Peyer's patch (tissue), 4 donors: Measurements from ENCODE around the gene FARP2. TPM values are rescaled to one million over a fixed set of nuclear protein-coding genes. Genes with fewer than 3 reads are reported as not detected.

Experiments used
- DNase-seq, 3 donors: peaks; one replicate each; pipeline ENCODE4 v3.0.0-alpha.2; 2017 to 2019
- H3K27ac ChIP-seq, 4 donors: fragments of 200-600 bp; sonication (generic); one replicate each; pipeline ENCODE4 v1.5.1; 2016 to 2019
- H3K27me3 ChIP-seq, 2 donors: fragments of 200-600 bp; sonication (generic); one replicate each; pipeline ENCODE4 v1.5.1; 2019
- H3K36me3 ChIP-seq, 3 donors: fragments of 200-600 bp; sonication (generic); one replicate each; pipeline ENCODE4 v1.5.1; 2016 to 2019
- H3K4me1 ChIP-seq, 4 donors: fragments of 200-600 bp; sonication (generic); one replicate each; pipeline ENCODE4 v1.5.1; 2016 to 2019
- H3K4me3 ChIP-seq, 4 donors: fragments of 200-600 bp; sonication (generic); 1 replicate in 3 of 4; 2 replicates in 1 of 4; pipeline ENCODE4 v1.5.1; 2016 to 2019; ENCODE audit warnings: mild to moderate bottlenecking in 1 of 4
- H3K9me3 ChIP-seq, 4 donors: fragments of 200-600 bp; sonication (generic); one replicate each; pipeline ENCODE4 v1.5.1; 2016 to 2019; ENCODE audit warnings: mild to moderate bottlenecking in 1 of 4
- CTCF ChIP-seq, 6 experiments: fragments of 450-650 bp in 4 of 6; fragments of 200-600 bp in 2 of 6; sonication (generic) in 1 of 6; IDR thresholded peaks; one replicate each; pipeline ENCODE4 v1.5.1; 2017 to 2019; ENCODE audit warnings: antibody characterized with exemption in 6 of 6, mild to moderate bottlenecking in 3 of 6, moderate library complexity in 1 of 6
- POLR2A ChIP-seq, 2 donors: fragments of 450-650 bp; IDR thresholded peaks; one replicate each; pipeline ENCODE4 v1.5.1; 2017; ENCODE audit warnings: antibody characterized with exemption in 2 of 2, mild to moderate bottlenecking in 2 of 2, moderate library complexity in 2 of 2
- total RNA-seq, 4 donors: library from RNA; depleted of rRNA; stranded (reverse); fragments of >200 nt; gene quantifications; one replicate each; pipeline ENCODE4 v1.1.0, GENCODE V29; 2016

FARP2 gene
- total RNA-seq, 4 donors from 2014 or later, result 107 to 169 (median 140) TPM

GRCh38 chr2:241469746-241470145, 113.7 kb downstream of the FARP2 start:
- Histone ChIP-seq H3K27ac (no peak overlapping the region), H3K4me1 (no peaks in the 10 kb centered on the region), H3K36me3 (peaks cover 0 to 18% (median 0%) of the 10 kb centered on the region in 3 donors), H3K27me3 (no peaks in the 10 kb centered on the region), H3K9me3 (no peaks in the 10 kb centered on the region), H3K4me3 (no peak overlapping the region)
- TF ChIP-seq POLR2A (IDR thresholded peaks at IDR 0.05) (no peak), CTCF (IDR thresholded peaks at IDR 0.05) (no peak)
- no peak for DNase-seq

GRCh38 chr2:241473399-241473798, 117.3 kb downstream of the FARP2 start:
- Histone ChIP-seq H3K4me3 (no peak overlapping the region), H3K36me3 (peaks cover 0 to 12% (median 0%) of the 10 kb centered on the region in 3 donors), H3K27ac (no peak overlapping the region), H3K9me3 (no peaks in the 10 kb centered on the region), H3K27me3 (no peaks in the 10 kb centered on the region), H3K4me1 (no peaks in the 10 kb centered on the region)
- TF ChIP-seq CTCF (IDR thresholded peaks at IDR 0.05) (no peak), POLR2A (IDR thresholded peaks at IDR 0.05) (no peak)
- no peak for DNase-seq

GRCh38 chr2:241475267-241475666, 119.2 kb downstream of the FARP2 start:
- Histone ChIP-seq H3K36me3 (peaks cover 0 to 17% (median 0%) of the 10 kb centered on the region in 3 donors), H3K4me1 (no peaks in the 10 kb centered on the region), H3K27ac (no peak overlapping the region), H3K9me3 (no peaks in the 10 kb centered on the region), H3K4me3 (no peak overlapping the region), H3K27me3 (no peaks in the 10 kb centered on the region)
- no peak for DNase-seq
- no peak for TF ChIP-seq CTCF (IDR thresholded peaks at IDR 0.05)
- no peak for TF ChIP-seq POLR2A (IDR thresholded peaks at IDR 0.05)

DNA sequence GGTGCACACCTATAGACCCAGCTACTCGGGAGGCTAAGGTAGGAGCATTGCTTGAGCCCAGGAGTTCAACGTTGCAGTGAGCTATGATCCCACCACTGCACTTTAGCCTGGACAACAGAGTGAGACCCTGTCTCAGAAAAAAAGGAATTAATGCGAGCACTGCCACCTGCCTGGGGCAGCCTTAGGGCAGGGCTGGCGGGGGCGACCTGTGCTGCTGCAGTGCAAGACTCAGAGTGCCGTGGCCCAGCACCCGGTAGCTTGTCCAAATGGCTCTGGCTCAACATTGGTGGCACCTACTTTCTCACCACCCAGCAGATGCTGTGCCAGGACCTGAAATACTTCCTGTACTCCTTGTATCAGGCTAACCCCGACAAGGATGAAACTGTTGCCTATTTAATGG, 122.1 kb downstream of the FARP2 start:
- no peak overlapping the region for H3K27ac ChIP-seq
- peaks cover 0 to 17% (median 0%) of the 10 kb centered on the region in 3 donors for H3K36me3 ChIP-seq
- TF ChIP-seq CTCF (IDR thresholded peaks at IDR 0.05) (no peak), POLR2A (IDR thresholded peaks at IDR 0.05) (no peak)
- H3K27me3 ChIP-seq, result no peaks in the 10 kb centered on the region
- H3K4me1 ChIP-seq, result no peaks in the 10 kb centered on the region
- no peak overlapping the region for H3K4me3 ChIP-seq
- no peaks in the 10 kb centered on the region for H3K9me3 ChIP-seq
- DNase-seq, result no peak

DNA sequence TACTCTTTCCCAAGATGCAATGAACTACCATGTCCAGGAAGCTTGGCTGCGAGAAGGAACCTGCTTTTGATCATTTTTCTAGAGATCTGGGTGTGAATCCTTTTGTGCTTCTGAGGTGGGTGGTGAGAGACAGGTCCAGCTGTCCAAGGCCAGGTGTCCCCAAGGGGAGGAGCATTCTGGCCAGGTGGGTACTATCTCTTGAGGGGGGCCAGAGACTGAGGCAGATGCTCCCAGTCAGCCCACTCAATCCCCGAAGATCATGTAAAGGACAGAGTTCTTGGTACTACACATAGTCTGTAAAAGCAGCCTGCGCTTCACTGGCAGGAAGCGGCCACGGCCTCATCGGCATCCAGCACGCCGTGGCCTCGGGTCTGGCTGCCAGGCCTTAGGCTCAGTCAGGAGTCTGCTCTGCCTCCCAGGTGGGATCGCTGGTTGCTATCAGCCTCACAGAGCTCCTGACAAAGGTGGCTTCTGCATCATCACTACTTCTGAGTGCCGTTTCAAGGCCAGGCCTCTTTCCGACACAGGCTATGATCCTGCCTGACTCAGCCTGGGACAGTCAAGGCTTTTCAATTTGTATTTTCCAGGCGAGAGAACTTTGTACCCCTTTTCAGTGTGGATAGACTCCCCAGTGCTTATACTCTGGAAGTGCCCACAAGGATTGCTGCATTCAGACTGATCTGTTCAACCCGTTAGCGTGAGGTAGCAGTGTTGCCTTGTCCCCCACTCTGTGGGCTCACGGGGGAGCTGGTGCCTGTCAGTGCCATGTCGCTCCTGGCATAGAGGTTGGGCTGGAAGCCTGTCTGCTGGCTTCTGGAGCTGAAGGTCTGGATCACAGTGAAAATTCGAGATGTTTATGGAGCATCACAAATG, 123.2 kb downstream of the FARP2 start:
- Histone ChIP-seq H3K9me3 (no peaks in the 10 kb centered on the region), H3K4me3 (no peak overlapping the region), H3K36me3 (peaks cover 0 to 28% (median 0%) of the 10 kb centered on the region in 3 donors), H3K27ac (no peak overlapping the region), H3K4me1 (no peaks in the 10 kb centered on the region), H3K27me3 (no peaks in the 10 kb centered on the region)
- no peak for TF ChIP-seq POLR2A (IDR thresholded peaks at IDR 0.05)
- DNase-seq, result no peak

DNA sequence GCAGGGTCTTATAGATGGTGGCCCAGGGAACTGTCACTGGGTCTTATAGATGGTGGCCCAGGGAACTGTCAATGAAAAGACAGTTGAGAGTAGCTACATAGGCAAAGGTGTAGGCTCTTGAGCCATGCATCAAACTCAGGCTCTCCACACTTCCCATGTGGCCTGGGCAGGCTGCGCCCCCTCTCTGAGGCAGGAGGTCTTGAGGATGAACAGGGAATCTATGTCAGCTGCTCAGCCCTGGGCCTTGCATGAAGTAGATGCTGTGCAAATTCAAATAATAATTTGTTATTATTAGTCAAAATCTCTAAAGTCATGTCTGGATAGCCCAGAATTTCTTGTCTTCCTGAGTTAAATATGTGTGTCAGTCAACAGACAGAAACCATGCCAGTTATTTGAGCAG, 125.6 kb downstream of the FARP2 start:
- Histone ChIP-seq H3K27ac (no peak overlapping the region), H3K4me3 (no peak overlapping the region), H3K36me3 (peaks cover 0 to 32% (median 0%) of the 10 kb centered on the region in 3 donors), H3K4me1 (no peaks in the 10 kb centered on the region), H3K9me3 (no peaks in the 10 kb centered on the region), H3K27me3 (no peaks in the 10 kb centered on the region)
- no peak for DNase-seq
- no peak for TF ChIP-seq CTCF (IDR thresholded peaks at IDR 0.05)
- no peak for TF ChIP-seq POLR2A (IDR thresholded peaks at IDR 0.05)
